Measurements from ENCODE around the gene SLC38A1. TPM values are rescaled to one million over a fixed set of nuclear protein-coding genes. Genes with fewer than 3 reads are reported as not detected.

The SLC38A1 gene
- total and polyA plus RNA-seq, 12 donors = 32.0 to 221 (median 140) TPM

DNA sequence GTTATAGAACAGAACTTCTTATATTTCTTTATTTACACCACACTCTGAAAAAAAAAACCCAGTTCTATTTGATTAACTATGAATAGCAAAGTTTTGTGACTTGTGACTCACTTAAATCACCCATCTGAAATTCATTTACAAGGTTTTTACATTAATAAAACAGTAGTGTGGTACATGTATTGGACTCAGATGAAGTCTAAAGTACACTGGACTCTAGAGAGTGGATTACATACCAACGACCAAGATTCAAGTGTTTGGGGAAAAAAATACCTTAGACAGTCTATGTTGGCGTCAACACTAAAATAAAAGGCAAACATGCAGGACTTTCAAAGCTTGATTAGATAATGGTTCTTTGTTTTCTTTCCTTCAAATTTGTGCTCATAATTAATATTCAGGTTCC, 85.7 kb downstream of the SLC38A1 start:
- Histone ChIP-seq H3K4me1 (peaks cover 0 to 16% (median 10%) of the 10 kb centered on the region in 9 donors), H3K27ac (no peak overlapping the region), H3K27me3 (no peaks in the 10 kb centered on the region), H3K9me3 (no peaks in the 10 kb centered on the region), H3K4me3 (no peak overlapping the region), H3K36me3 (no peaks in the 10 kb centered on the region)
- TF ChIP-seq CTCF (IDR thresholded peaks at IDR 0.05) = no peak
- DNase-seq (no peak), ATAC-seq (no peak)
- WGBS, 2 donors = 67 to 83% methylated on average over 2 of the region's 2 CpGs
- intact Hi-C loops (cut with DNase I) = no loop called here

GRCh38 chr12:46181465-46181864, 87.4 kb downstream of the SLC38A1 start:
- DNase-seq = no peak
- 92 to 100% methylated on average over 1 of the region's 1 CpG for WGBS, 2 donors
- Histone ChIP-seq H3K4me1 (peaks cover 0 to 6% (median 0%) of the 10 kb centered on the region in 9 donors), H3K27ac (no peak overlapping the region), H3K27me3 (no peaks in the 10 kb centered on the region), H3K9me3 (no peaks in the 10 kb centered on the region), H3K4me3 (no peak overlapping the region), H3K36me3 (no peaks in the 10 kb centered on the region)
- no peak for ATAC-seq
- no peak for TF ChIP-seq CTCF (IDR thresholded peaks at IDR 0.05)
- intact Hi-C loops (cut with DNase I) = no loop called here

GRCh38 chr12:46179693-46180452, 89.0 kb downstream of the SLC38A1 start:
- no peaks in the 10 kb centered on the region for H3K27me3 ChIP-seq
- no peak overlapping the region for H3K4me3 ChIP-seq
- no peak for TF ChIP-seq CTCF (IDR thresholded peaks at IDR 0.05)
- no peaks in the 10 kb centered on the region for H3K36me3 ChIP-seq
- no peak for DNase-seq
- no peaks in the 10 kb centered on the region for H3K9me3 ChIP-seq
- peaks cover 0 to 6% (median 0%) of the 10 kb centered on the region in 9 donors for H3K4me1 ChIP-seq
- 85 to 88% methylated on average over 7 of the region's 7 CpGs for WGBS, 2 donors
- no peak overlapping the region for H3K27ac ChIP-seq
- no peak for ATAC-seq
- intact Hi-C loops (cut with DNase I) = no loop called here

- no peak for DNase-seq
- WGBS, 2 donors = 67 to 71% methylated on average over 5 of the region's 5 CpGs
- Histone ChIP-seq H3K4me1 (peaks cover 0 to 6% (median 0%) of the 10 kb centered on the region in 9 donors), H3K4me3 (no peak overlapping the region), H3K9me3 (no peaks in the 10 kb centered on the region), H3K27me3 (no peaks in the 10 kb centered on the region), H3K36me3 (no peaks in the 10 kb centered on the region), H3K27ac (no peak overlapping the region)
- no peak for ATAC-seq
- TF ChIP-seq CTCF (IDR thresholded peaks at IDR 0.05) = no peak
- intact Hi-C loops (cut with DNase I) = no loop called here
Measured at GRCh38 chr12:46177837-46178608, 90.8 kb downstream of the SLC38A1 start.
